Gastrocnemius medialis (tissue), 4 donors: ENCODE data around the gene WDR38. TPM values are rescaled to one million over a fixed set of nuclear protein-coding genes. Genes with fewer than 3 reads are reported as not detected.
A peak's percentile ranks its signal among the peaks of the same experiment; 100 is the strongest.

ENCODE experiments used
- ATAC-seq, 2 donors: fragments of 150-250 bp; one replicate each; pipeline ENCODE4 v1.9.1; 2016
- DNase-seq, 2 donors: peaks; one replicate each; pipeline ENCODE4 v3.0.0-alpha.2; 2019
- H3K27ac ChIP-seq, 4 donors: fragments of 200-600 bp; sonication (generic); 1 replicate in 1 of 4; 2 replicates in 3 of 4; pipeline ENCODE4 v1.5.1; 2016 to 2018; ENCODE audit warnings: mild to moderate bottlenecking in 2 of 4, moderate library complexity in 1 of 4
- H3K27me3 ChIP-seq, 3 donors: fragments of 200-600 bp; sonication (generic) in 2 of 3; 1 replicate in 1 of 3; 2 replicates in 2 of 3; pipeline versions ENCODE4 v1.5.1 to v1.6.0; 2016 to 2019; ENCODE audit warnings: mild to moderate bottlenecking in 1 of 3, moderate library complexity in 1 of 3
- H3K36me3 ChIP-seq, 2 donors: fragments of 200-600 bp; sonication (generic) in 1 of 2; one replicate each; pipeline ENCODE4 v1.5.1; 2017 to 2018
- H3K4me1 ChIP-seq, 2 donors: fragments of 200-600 bp; sonication (generic) in 1 of 2; one replicate each; pipeline ENCODE4 v1.5.1; 2016 to 2017; ENCODE audit warnings: mild to moderate bottlenecking in 2 of 2
- H3K4me3 ChIP-seq, 4 donors: fragments of 200-600 bp; sonication (generic) in 3 of 4; 1 replicate in 1 of 4; 2 replicates in 3 of 4; pipeline ENCODE4 v1.5.1; 2016 to 2019; ENCODE audit warnings: mild to moderate bottlenecking in 2 of 4
- H3K9me3 ChIP-seq, 3 donors: fragments of 200-600 bp; sonication (generic) in 2 of 3; 1 replicate in 1 of 3; 2 replicates in 2 of 3; pipeline ENCODE4 v1.5.1; 2016 to 2019
- CTCF ChIP-seq, 5 experiments: fragments of 450-650 bp in 3 of 5; fragments of 200-600 bp in 2 of 5; sonication (generic) in 2 of 5; IDR thresholded peaks in 4 of 5; conservative IDR thresholded peaks in 1 of 5; 1 replicate in 4 of 5; 2 replicates in 1 of 5; pipeline ENCODE4 v1.5.1; 2016 to 2019; ENCODE audit warnings: antibody characterized with exemption in 5 of 5, mild to moderate bottlenecking in 3 of 5, moderate library complexity in 3 of 5
- POLR2A ChIP-seq, 2 donors: fragments of 450-650 bp; IDR thresholded peaks; one replicate each; pipeline ENCODE4 v1.6.1; 2017; ENCODE audit warnings: antibody characterized with exemption in 2 of 2, mild to moderate bottlenecking in 2 of 2, moderate library complexity in 2 of 2
- in situ Hi-C, 4 donors: fragments of 200-750 bp; cut with MboI; loops; one replicate each; pipeline versions ENCODE4 v1.15.0 to v1.8.0; 2017; ENCODE audit warnings: low sequenced_read_pairs in 4 of 4
- intact Hi-C: fragments of 100-400 bp; cut with DNase I; formaldehyde crosslinking; loops from one replicate; pipeline ENCODE4 v1.15.1; 2023; ENCODE audit warnings: low total_unique reads
- total RNA-seq, 4 donors: library from RNA; depleted of rRNA; stranded (reverse); fragments of >200 nt; gene quantifications; one replicate each; pipeline versions ENCODE4 v1.1.0 to v1.2.3, GENCODE V29; 2016

WDR38 gene
- total RNA-seq, 4 donors from 2014 or later: not detected

GRCh38 chr9:124818431-124819281 is 34.6 kb upstream of the WDR38 start:
- DNase-seq (peak; percentile 38 to 76), ATAC-seq (peak; percentile 78 to 95)
- Histone ChIP-seq H3K27ac (peak overlapping the region in 2 of 4 donors; percentile 20 to 31), H3K36me3 (no peaks in the 10 kb centered on the region), H3K27me3 (no peaks in the 10 kb centered on the region), H3K4me1 (peaks cover 0 to 4% of the 10 kb centered on the region in 2 donors), H3K4me3 (no peak overlapping the region), H3K9me3 (no peaks in the 10 kb centered on the region)
- intact Hi-C loops (no loop called here), in situ Hi-C loops (no loop called here)
- peak in 1 of 5 experiments; percentile 11 for TF ChIP-seq CTCF (IDR thresholded peaks at IDR 0.05 in 4 of 5, conservative IDR thresholded peaks at IDR 0.05 in 1 of 5)
- no peak for TF ChIP-seq POLR2A (IDR thresholded peaks at IDR 0.05)

DNA sequence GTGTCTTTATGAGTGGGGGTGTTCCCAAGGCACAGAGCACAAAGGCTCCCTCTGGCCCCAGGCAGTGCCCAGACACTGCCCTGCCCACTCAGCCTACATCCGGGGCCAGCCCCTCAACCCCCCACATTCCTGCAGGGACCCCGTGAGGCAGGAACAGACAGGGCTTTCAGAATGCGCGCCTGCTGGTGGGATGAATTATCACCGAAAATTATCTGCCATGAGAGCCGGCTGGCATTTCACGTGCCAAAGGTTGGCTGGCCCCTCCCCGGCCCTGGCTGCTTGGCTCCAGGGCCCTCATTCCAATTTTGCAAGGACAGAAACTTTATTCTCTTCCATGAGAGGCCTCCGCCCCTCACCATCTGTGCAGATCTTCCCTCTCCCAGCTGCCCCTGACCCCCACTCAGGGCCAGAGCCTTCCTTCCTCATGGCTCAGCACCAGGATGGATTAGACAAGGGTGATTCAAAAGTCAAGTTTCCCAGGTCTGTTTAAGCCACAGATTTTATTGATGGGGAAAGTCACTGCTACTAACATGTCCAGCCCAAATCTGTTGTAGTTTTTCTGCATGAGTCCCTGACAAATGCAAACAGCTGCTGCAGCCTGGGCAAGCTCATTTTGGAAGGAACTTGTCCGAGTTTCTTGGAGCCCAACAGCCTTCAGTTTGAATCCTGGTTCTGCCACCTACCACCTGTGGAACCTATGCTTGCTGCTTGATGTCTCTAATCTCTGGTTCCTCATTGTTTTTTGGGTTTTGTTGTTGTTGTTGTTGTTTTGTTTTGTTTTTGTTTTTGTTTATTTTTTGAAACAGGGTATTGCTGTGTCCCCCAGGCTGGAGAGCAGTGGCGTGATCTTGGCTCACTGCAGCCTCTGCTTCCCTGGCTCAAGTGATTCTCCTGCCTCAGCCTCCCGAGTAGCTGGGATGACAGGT is 32.3 kb upstream of the WDR38 start:
- Histone ChIP-seq H3K4me3 (no peak overlapping the region), H3K27ac (no peak overlapping the region), H3K4me1 (peaks cover 0 to 4% of the 10 kb centered on the region in 2 donors), H3K36me3 (no peaks in the 10 kb centered on the region), H3K9me3 (no peaks in the 10 kb centered on the region), H3K27me3 (no peaks in the 10 kb centered on the region)
- no peak for TF ChIP-seq POLR2A (IDR thresholded peaks at IDR 0.05)
- no peak for TF ChIP-seq CTCF (IDR thresholded peaks at IDR 0.05 in 4 of 5, conservative IDR thresholded peaks at IDR 0.05 in 1 of 5)
- in situ Hi-C loops: no loop called here
- ATAC-seq (no peak), DNase-seq (no peak)
- intact Hi-C loops: no loop called here

GRCh38 chr9:124828489-124829333 is 24.5 kb upstream of the WDR38 start:
- TF ChIP-seq CTCF (IDR thresholded peaks at IDR 0.05 in 4 of 5, conservative IDR thresholded peaks at IDR 0.05 in 1 of 5) (no peak), POLR2A (IDR thresholded peaks at IDR 0.05) (no peak)
- Histone ChIP-seq H3K36me3 (no peaks in the 10 kb centered on the region), H3K4me1 (peaks cover 20 to 21% of the 10 kb centered on the region in 2 donors), H3K9me3 (no peaks in the 10 kb centered on the region), H3K27ac (no peak overlapping the region), H3K4me3 (no peak overlapping the region), H3K27me3 (no peaks in the 10 kb centered on the region)
- in situ Hi-C loops: no loop called here
- intact Hi-C loops: no loop called here
- no peak for DNase-seq
- no peak for ATAC-seq

DNA sequence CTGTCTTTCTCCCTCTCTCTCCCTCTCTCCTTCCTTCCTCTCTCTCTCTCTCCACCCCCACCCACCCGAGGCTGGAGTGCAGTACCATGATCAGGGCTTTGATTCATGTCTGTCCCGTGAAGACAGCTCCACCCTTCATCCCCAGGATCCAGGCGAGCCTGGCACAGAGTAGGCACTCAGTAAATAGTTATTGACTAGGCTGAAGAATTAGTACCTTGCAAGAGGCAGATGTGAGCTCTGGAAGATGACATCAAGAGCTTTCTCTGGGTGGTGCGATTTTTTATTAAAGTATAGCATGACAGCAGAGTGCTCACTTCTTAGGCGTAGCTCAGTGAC is 24.0 kb upstream of the WDR38 start:
- intact Hi-C loops: no loop called here
- Histone ChIP-seq H3K27me3 (no peaks in the 10 kb centered on the region), H3K4me3 (no peak overlapping the region), H3K36me3 (no peaks in the 10 kb centered on the region), H3K27ac (no peak overlapping the region), H3K9me3 (no peaks in the 10 kb centered on the region), H3K4me1 (peaks cover 21 to 22% of the 10 kb centered on the region in 2 donors)
- ATAC-seq: no peak
- TF ChIP-seq POLR2A (IDR thresholded peaks at IDR 0.05) (no peak), CTCF (IDR thresholded peaks at IDR 0.05 in 4 of 5, conservative IDR thresholded peaks at IDR 0.05 in 1 of 5) (no peak)
- in situ Hi-C loops: no loop called here
- no peak for DNase-seq
